HG03108 (cell line): ENCODE measurements around the gene GFRA4.

Source experiments
- ATAC-seq: cut with Tn5 transposase; IDR thresholded peaks from one replicate; pipeline ENCODE4 v1.9.1; 2021; ENCODE audit warnings: moderate library complexity; ENCODE audit not compliant: unreplicated experiment

Gene GFRA4

DNA sequence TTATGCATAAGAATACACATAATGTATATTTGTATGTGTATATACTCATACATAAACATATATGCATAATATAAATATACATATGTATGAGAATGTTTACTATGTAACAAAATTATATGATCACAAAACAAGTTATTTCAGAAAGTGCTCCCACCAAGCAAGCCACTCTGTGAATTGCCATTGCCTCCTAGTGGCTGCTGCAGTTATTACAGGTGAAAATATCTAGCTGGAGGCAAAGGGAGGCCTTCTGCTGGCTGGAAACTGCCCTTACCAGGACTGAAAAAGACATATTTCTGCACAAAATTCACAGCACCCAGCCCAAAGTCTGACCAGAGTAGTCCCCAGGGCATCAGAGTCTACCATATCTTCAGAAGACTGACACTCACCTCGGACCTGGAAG is 33.0 kb upstream of the GFRA4 start:
- no peak for ATAC-seq

DNA sequence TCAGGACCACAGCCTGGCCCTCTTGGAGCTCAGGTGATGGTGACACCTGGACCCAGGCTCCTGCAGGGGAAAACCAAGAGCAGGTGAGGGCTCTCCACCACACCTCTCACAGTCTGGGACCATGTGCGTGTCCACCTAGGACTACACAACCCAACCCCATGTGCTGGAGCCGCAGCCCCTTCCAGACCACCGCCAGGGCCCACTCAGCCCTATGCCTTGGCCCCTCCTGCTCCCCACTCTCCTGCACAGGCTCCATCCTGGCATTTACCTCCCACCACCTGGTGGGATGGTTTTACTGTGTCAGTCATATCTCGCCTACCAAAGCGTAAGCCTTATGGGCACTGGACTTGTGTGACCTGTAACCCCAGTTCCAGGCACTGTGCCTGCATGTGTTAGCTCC is 31.7 kb upstream of the GFRA4 start:
- no peak for ATAC-seq

DNA sequence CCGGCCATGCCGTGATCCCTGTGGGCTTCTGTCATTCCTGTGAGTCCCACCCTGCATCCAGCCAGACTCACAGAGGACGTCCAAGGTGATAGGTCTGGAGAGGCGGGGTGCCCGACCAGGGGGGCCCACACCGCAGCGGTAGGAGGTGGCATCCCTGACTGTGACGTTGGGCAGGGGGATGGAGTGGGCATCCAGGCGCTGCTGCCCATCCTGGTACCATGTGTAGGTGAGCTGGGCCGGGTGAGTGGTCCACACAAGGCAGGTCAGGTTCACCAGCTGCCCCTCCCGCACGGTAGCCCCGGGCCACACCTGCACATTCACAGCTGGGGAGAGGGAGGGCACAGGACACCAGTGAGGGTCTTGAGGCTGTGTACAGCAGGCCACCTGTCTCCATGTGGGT is 30.2 kb upstream of the GFRA4 start:
- no peak for ATAC-seq

DNA sequence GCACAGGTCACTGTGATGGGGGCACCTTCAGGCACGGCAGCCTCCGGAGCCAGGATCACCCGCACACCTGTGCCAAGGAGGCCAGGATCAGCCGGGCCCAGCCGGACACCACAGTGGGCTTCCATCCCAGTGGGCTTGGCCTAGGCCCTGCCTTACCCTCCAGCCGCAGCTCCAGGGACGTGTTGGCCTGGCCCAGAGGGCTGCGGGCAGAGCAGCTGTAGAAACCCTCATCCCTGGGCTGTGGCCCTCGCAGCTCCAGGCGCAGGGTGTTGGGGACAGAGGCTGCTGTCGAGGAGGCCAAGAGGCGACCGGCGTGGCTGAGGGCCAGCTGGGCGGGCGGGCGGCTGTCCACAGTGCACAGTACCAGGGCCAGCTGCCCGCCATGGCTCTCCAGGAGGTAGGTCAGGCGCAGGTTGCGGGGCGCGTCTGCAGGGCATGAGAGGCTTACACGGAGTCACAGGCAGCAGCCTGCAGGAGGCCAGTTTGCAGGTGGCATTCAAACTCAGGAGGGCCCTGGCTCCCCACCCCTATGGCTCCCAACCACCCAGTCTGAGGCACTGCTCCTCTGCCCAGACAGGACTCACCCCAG is 29.6 kb upstream of the GFRA4 start:
- ATAC-seq = no peak

DNA sequence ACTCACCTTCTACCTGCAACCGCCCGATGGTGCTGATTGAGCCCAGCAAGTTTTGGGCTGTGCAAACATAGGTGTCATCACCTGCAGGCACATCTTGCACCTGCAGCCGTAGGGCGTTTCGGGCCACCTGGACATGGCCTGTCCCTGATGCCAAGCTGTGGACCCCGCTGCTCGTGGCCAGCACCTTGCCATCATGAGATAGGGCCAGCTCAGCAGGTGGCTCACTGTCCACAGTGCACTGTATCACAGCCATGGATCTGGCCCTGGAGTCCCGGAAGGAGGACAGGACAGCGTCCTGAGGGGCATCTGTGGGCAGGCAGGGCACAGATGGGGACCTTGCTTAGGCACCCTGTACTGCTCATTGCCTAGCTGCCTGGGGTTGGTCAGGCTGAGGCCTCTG is 28.7 kb upstream of the GFRA4 start:
- ATAC-seq = no peak

DNA sequence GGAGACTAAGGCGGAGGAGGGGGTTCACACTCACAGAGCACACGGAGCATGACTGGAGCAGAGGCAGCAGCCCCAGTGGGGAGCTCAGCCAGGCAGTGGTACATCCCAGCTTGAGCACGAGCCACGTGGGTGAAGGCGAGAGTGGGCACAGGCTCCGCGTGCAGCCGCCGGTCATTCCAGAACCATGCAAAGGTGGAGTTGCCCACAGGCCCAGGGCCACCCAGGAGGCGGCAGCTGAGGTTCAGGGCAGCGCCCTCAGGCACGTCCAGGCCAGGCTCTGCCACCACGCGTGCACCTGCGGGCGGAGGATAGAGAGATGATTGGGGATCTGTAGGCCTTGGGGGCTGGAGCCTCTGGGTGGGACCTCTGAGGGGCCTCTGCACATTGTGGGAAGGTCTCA is 28.1 kb upstream of the GFRA4 start:
- ATAC-seq = no peak

DNA sequence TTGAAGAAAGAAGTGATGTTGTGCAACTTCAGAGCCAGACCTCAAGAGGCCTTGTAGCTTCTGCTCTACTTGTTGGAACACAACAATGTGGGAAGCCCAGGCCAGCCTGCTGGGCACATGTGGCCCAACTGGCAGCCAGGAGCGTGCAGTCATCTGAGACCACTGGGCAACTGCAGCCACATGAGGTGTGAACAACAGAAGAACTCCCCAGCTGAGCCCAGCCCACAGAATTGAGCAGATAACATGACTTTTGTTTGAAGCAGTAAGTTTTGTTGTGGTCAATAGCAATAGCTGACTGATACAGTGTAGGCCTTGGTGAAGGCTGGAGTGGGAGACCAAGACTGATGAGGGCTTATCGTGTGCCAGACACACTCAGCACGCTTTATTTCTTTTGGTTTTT is 27.2 kb upstream of the GFRA4 start:
- ATAC-seq = no peak

DNA sequence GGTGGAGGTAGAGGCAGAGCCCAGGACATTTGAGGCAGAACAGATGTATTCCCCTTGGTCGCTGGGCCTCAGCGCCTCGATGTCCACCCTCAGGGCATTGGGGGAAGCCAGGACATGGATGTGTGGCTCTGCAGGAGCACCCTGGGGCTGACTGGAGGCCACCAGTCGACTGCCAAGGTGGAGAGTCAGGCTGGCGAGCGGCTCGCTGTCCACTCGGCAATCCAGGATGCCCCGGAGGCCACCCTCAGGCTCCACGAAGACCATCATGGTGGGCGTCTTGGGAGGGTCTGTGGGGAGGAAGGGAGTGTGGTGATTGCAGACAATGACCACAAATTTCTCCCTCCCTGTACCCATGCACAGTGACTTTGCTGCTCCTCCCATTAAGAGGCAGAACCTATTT is 26.8 kb upstream of the GFRA4 start:
- no peak for ATAC-seq

DNA sequence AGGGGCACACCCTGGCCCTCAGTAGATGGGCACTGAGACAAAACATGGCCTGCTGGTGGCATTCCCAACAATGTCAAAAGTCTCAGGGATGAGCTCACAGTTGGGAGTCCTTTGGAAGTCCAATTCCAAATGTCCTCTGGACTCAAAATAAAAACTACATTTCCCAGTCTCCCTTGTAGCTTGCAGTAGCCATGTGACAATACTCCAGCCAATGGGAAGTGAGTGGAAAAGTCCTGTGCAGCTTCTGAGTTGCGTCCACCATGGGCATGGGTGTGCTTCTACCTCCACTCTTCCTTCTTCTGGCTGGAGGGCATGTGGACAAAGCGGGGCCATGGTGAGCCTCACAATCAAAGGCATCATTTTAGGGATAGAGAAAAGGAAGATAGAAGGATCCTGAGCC is 24.5 kb upstream of the GFRA4 start:
- no peak for ATAC-seq

DNA sequence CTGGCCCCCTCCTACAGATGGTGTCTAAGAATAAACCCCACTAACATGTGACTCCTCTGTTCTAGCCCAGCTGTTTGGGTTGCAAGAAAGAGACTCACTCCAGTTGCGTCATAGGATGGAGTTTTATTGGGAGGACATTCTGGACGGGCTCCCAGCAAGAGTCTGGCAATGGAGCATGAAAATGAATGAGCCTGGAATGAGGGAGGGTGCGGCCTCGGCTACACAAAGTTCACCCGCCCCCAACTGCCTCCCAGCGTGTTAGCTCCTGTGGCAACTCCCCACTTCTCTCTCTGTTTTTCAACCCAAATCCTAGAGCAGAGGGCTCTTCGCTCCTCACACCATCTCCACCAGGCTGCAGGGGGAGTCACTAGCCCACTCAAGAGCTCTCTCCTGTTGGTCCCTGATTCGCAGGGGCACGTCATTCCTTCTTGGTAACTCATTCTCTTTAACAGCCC is 23.7 kb upstream of the GFRA4 start:
- no peak for ATAC-seq

DNA sequence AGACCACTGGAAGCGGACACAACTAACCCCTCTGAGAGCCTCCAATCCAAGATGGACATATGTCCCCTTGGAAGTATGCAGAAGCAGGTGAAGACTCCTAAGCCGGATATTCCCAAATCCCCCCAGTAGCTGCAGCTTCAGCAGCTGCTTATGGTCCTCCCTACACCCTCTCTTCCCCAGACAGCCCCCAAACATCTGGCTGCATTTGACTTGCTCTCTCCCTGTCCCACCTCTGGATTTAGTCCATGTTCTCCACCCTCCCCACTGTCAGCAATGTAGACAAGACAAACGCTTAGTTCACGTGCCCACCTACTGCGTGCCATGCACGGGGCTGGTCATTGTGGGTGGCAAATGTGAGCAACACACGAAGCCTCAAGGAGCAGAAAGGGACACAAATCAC is 23.2 kb upstream of the GFRA4 start:
- ATAC-seq = no peak

DNA sequence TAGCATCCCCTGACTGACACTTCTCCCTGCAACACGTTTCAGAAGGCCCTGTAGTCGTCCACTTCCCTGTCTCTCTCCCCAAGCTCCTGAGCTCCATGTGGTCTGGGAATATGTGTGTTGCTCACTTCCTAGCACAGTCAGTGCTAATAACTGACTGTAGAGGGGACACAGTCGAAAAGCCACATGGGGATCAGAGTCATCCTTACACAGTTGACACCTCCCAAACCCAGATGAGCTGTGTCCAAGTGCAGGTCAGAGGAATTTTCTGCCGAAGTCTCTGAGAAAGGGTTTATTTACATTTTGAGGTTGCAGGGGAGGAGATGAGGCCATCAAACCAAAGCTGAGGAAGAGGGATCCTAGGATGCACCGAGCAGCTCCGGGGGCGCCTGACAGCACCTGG is 22.1 kb upstream of the GFRA4 start:
- ATAC-seq = no peak

DNA sequence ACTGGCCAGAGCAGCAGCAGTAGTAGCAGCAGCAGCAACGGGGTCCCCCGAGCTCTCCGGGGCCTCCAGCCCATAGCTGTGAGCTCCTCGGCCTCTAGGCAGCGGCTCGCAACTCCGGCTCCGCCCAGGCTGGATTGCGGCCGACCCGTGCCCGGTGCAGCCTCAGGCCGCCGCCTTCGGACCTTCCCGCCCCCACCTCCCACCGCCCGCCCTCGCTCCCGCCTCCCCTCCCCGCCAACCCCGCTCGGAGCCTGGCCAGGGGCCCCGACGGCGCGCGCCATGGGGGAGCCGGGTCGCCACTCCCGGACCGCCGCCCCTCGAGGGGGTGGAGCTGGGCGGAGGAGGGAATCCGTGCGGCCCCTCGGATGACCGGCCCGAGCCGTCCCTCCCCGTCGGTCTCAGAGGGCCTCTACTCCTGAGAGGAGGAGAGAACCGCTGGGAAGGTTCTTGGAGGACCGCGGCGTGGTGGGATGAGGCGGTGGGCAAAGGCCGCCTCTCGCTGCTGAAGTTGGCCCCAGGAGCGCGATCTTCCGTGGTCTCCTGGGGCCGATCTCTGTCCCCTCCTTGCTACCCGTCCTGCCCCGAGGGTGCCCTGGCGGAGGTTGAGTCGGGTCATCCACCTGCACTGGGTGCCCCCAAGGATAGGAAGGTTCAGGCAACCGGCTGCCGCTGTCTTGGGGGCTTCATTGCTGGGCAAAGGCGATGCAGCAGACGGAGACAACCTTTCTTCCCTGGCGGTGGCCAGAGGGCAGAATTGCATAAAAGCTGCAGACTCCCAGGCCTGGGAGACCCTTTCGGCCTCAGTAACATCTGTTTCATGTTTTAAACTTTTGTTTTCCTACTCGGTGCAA is 19.0 kb upstream of the GFRA4 start, which contains the start of gene ADAM33:
Gene ADAM33, minus strand, starts transcription at position 80 of the 851 bp plus-strand sequence. Its CDS starts 6 bp downstream, at position 74.
- ATAC-seq = no peak

DNA sequence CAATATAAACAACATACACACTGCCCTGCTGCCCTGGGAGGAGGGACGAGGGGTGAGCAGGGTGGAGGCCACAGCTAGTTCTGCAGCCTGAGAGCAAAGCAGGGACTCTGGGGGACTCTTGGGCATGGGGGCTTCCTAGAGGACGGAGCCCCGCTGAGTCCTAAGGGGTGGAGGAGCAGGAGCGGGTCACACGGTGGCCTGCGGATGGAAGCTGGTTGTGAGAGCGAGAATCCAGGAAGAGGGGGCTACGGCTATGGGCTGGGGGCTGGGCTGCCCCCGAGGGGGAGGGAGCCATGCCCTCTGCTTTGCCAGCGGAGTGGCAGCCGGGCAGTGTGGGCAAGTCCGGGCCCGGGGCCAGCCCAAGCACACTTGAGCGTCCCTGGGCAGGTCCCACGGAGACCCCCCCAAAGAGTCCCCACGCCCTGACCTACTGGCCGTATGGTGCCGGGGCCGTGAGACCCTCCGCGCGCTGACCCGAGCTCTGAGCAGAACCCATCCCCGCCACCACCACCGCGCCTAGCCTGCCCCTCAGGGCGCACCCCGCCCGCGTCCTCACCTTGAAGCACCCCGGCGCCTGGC is 18.2 kb upstream of the GFRA4 start:
- ATAC-seq = no peak

DNA sequence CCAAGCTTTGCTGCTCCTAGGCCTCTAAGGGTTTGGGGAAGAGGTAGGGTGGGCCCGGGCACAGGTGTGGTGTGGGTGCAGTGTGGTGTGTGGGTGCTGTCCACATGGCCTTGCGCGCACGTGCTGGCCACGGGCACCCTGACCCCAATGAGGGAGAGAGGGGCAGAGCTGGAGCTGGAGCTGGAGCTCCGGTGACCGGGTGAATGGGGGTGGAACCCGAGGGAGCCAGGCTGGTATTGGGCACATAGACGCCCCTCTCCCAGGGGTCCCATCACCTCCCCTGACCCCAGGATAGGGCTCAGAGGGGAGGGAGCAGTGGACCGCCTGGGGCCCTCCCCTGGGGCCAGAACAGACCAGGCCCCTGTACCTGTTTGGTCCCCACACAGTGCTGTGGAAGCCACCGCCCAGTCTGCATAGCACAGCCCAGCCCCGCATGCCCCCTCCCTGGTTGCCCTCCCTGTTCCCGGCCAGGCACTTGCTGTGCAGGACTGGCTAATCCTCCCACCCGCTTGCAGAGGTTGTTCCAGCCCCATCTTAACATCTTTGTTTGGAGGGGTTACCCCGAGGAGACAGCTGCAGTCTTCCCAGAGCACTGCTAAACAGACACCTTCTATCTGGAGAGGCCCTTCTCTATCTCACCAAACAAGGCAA is 17.6 kb upstream of the GFRA4 start:
- no peak for ATAC-seq

DNA sequence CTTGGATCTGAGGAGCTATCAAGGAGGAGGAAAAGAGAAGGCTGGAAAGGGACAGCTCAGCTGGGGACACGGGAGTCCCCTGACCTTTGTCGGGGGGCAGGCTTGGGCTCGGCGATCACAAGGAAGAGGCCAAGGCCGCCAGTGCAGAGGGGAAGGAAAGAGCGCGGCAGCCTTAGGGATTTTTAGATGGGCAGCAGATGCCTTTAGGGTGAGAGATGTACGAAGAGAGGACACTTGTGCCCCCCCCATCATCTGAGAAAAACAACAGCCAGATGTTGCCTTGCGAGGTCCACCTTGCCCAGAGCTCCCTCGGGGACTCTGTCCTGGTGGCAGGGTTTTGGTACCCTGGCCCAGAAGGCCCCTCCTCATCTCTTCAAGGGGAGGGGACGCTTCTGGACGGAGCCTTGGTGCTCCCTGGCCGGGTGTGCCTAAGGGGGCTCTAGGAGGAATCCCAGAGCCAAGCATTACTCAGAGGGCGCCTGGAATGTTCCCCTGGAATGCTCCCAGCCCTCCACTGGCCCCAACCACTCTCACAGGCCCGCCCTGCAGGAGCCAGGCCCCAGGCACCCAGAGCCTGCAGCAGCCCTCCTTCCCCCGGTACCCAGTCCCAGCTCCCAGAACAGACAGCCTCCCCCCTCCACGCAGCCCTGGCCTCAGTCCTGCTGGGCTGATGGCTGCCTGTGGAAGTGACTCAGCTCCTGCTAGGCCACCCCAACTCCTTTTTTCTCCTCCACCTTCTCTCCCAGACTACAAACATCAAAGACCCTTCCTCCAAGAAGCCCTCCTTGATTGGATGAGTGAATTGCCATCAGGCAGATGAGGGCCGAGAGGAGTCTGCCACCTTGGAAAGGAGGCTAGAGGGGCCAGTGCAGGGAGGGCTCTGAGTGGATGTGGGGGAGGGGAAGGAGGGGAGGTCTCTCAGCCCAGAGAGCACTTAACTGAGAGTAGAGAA is 16.8 kb upstream of the GFRA4 start:
- no peak for ATAC-seq

DNA sequence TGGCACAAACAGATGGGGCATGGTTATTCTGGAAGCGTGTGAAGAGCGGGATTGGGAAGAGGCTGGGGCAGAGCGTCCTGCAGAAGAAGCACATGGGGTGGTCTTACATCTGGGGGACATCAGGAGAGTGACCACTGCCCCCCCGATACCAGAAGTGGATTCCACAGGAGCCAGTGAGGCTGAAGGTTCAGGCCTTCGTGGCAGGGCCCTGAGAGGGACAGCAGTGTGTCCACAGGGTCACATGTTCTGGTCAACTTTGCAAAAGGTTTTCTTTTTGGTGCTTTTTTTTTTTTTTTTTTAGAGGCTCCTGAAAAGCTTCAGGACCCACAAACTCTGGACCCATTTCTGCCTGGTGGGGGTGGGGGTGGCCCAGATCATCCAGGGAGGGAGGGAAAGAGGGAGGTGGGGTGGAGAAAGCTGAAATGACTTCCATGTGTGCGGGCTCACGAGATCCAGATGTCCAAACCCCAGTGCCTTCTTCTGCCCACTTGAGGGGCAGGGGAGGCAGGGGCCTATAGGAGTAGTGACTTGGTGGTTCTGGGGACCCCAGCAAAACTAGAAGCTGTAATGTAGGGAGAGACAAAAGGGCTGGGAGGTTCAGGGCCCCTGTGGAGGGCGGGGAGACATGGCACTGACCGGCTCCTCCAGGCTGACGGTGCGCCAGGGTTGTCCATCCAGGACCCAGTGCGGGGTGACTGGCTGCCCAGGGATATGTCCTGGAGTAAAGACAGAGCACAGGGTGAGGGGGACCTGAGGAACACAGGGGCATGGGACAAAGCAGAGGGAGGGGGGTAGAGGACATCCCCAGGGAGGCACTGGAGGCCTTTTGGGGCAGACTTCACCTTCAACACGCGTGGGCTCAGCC is 15.9 kb upstream of the GFRA4 start:
- ATAC-seq = no peak

DNA sequence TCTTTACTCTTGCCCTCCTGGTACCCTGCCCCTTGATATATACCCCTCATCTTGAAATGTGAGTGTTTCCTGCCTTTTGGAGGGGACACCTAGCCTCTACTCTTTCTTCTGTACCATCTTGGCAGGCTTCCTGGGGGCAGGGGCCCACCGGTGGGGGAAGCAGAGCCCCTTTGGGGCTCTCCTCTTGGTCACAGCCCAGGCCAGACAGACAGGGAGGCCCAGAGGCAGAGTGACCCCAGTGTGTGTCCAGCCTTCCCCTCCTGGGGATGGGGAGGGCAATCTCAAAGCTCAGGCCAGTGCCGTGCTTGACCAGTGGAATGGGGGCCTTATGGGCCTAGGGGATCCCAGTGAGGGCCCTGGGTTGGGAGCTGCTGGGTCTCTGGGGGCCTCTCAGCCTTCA is 15.0 kb upstream of the GFRA4 start:
- ATAC-seq = no peak

DNA sequence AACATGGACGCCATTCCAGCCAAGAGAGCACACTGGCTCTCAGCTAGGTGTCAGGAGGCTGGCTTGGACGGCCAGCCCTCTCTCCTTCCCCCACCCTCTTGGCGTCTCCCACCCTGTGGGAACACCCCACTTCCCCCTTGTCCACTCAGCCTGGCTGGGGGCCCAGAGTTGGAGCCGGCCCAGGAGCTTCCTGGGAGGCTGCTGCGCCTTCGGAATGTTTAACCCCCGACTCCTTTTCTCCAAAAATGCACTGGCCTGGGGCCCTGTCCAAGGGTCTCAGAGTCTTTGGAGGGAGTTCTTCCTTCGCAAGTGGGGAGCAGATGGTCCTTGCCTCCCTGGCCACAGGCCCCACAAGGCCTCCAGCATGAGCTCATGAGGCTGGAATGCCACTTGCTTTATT is 14.5 kb upstream of the GFRA4 start:
- ATAC-seq = no peak
